Measurements from ENCODE around the gene TCF7L1. TPM values are rescaled to one million over a fixed set of nuclear protein-coding genes. Genes with fewer than 3 reads are reported as not detected.

Gene TCF7L1
- total RNA-seq, 2 donors from 2014 or later = 71.9 to 73.3 TPM

DNA sequence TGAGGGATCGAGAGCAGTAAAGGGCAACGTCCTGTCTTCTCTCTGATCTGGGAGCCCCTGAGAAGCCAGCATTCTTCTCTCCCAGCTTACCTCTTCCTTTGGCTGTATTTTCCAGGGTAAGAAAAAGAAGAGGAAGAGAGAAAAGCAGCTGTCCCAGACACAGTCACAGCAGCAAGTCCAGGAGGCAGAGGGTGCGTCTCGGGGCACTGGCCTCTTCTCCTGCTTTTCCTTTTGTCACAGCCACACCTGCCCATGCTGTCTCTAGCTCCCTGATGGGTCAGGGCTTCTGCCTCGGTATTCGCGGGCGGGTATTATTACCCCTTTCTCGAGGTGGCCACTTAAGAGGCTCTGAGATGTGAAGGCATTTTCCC lies 174.3 kb downstream of the TCF7L1 start:
- Histone ChIP-seq H3K9me3 (ENCODE audit: control insufficient read depth, low read length) (no peaks in the 10 kb centered on the region), H3K4me1 (ENCODE audit: control insufficient read depth, insufficient read depth, low read length) (no peaks in the 10 kb centered on the region), H3K27ac (ENCODE audit: low read depth, low read length) (no peak overlapping the region), H3K9ac (ENCODE audit: extremely low read depth, low read length, poor library complexity, severe bottlenecking) (no peak overlapping the region), H3K4me3 (ENCODE audit: low read length) (no peak overlapping the region), H3K27me3 (ENCODE audit: control insufficient read depth, insufficient read depth, low read length, poor library complexity, severe bottlenecking) (no peaks in the 10 kb centered on the region), H3K36me3 (ENCODE audit: control insufficient read depth, insufficient read depth, low read length) (peaks cover 69% of the 10 kb centered on the region)
- TF ChIP-seq, protein P1, sequence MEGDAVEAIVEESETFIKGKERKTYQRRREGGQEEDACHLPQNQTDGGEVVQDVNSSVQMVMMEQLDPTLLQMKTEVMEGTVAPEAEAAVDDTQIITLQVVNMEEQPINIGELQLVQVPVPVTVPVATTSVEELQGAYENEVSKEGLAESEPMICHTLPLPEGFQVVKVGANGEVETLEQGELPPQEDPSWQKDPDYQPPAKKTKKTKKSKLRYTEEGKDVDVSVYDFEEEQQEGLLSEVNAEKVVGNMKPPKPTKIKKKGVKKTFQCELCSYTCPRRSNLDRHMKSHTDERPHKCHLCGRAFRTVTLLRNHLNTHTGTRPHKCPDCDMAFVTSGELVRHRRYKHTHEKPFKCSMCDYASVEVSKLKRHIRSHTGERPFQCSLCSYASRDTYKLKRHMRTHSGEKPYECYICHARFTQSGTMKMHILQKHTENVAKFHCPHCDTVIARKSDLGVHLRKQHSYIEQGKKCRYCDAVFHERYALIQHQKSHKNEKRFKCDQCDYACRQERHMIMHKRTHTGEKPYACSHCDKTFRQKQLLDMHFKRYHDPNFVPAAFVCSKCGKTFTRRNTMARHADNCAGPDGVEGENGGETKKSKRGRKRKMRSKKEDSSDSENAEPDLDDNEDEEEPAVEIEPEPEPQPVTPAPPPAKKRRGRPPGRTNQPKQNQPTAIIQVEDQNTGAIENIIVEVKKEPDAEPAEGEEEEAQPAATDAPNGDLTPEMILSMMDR (conservative IDR thresholded peaks at IDR 0.05) = no peak
- H3K9me3 Mint-ChIP-seq = no peaks in the 10 kb centered on the region
- H3K27me3 Mint-ChIP-seq (ENCODE audit: insufficient read depth) = no peaks in the 10 kb centered on the region
- no peak for DNase-seq
- 95 to 100% methylated on average over 4 to 9 of the region's 9 CpGs for WGBS, 2 experiments (ENCODE audit: insufficient coverage in 1 of 2, insufficient read length in 1 of 2)
- peaks cover 66% of the 10 kb centered on the region for H3K36me3 Mint-ChIP-seq (ENCODE audit: low read depth)
- H3K27ac Mint-ChIP-seq = no peak overlapping the region
- no peak overlapping the region for H3K4me3 Mint-ChIP-seq
- peaks cover 6% of the 10 kb centered on the region for H3K4me1 Mint-ChIP-seq

DNA sequence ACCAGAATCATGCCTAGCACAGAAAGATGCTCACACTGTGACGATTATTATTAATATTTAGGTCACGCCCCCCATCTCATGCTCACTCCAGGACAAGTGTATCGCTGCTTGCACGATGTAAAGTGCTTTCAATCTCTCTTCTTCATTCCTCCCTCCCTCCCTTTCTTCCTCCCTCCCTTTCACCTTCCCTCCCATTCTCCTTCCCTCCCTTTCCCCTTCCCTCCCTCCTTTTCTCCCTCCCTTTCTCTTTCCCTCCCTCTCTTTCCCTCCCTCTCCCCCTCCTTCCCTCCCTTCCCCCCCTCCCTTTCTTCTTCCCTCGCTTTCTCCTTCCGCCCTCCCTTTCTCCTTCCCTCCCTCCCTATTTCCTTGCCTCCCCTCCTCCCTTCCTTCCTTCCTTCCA lies 175.0 kb downstream of the TCF7L1 start:
- Histone ChIP-seq H3K27ac (ENCODE audit: low read depth, low read length) (no peak overlapping the region), H3K4me3 (ENCODE audit: low read length) (no peak overlapping the region), H3K36me3 (ENCODE audit: control insufficient read depth, insufficient read depth, low read length) (peaks cover 63% of the 10 kb centered on the region), H3K4me1 (ENCODE audit: control insufficient read depth, insufficient read depth, low read length) (no peaks in the 10 kb centered on the region), H3K9ac (ENCODE audit: extremely low read depth, low read length, poor library complexity, severe bottlenecking) (no peak overlapping the region), H3K27me3 (ENCODE audit: control insufficient read depth, insufficient read depth, low read length, poor library complexity, severe bottlenecking) (no peaks in the 10 kb centered on the region), H3K9me3 (ENCODE audit: control insufficient read depth, low read length) (no peaks in the 10 kb centered on the region)
- TF ChIP-seq, protein P1 (conservative IDR thresholded peaks at IDR 0.05) = no peak
- H3K4me3 Mint-ChIP-seq = no peak overlapping the region
- H3K36me3 Mint-ChIP-seq (ENCODE audit: low read depth) = peaks cover 62% of the 10 kb centered on the region
- no peaks in the 10 kb centered on the region for H3K27me3 Mint-ChIP-seq (ENCODE audit: insufficient read depth)
- no peak overlapping the region for H3K27ac Mint-ChIP-seq
- WGBS, 2 experiments (ENCODE audit: insufficient coverage in 1 of 2, insufficient read length in 1 of 2) = 83 to 92% methylated on average over 4 to 6 of the region's 6 CpGs
- DNase-seq = no peak
- no peaks in the 10 kb centered on the region for H3K9me3 Mint-ChIP-seq
- peaks cover 6% of the 10 kb centered on the region for H3K4me1 Mint-ChIP-seq

DNA sequence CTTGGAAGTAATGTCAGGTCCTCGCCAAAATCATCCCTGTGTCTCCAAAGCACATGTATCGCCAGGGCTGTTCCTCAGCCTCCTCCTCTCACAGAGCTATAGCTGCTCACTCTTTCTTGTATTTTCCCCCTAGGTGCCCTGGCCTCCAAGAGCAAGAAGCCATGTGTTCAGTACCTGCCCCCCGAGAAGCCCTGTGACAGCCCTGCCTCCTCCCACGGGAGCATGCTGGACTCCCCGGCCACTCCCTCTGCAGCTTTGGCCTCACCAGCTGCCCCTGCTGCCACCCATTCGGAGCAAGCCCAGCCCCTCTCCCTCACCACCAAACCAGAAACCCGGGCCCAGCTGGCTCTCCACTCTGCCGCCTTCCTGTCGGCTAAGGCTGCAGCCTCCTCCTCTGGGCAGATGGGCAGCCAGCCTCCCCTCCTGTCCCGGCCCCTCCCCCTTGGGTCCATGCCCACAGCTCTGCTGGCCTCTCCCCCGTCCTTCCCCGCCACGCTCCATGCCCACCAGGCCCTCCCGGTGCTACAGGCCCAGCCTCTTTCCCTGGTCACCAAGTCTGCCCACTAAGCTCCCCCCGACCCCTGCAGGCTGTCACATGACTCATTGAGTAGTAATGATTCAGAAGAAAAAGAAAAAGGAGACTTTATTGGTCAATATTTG lies 175.8 kb downstream of the TCF7L1 start:
- Histone ChIP-seq H3K4me1 (ENCODE audit: control insufficient read depth, insufficient read depth, low read length) (no peaks in the 10 kb centered on the region), H3K36me3 (ENCODE audit: control insufficient read depth, insufficient read depth, low read length) (peaks cover 55% of the 10 kb centered on the region), H3K27me3 (ENCODE audit: control insufficient read depth, insufficient read depth, low read length, poor library complexity, severe bottlenecking) (no peaks in the 10 kb centered on the region), H3K4me3 (ENCODE audit: low read length) (no peak overlapping the region), H3K27ac (ENCODE audit: low read depth, low read length) (peak overlapping the region; percentile 38), H3K9ac (ENCODE audit: extremely low read depth, low read length, poor library complexity, severe bottlenecking) (no peak overlapping the region), H3K9me3 (ENCODE audit: control insufficient read depth, low read length) (no peaks in the 10 kb centered on the region)
- peaks cover 6% of the 10 kb centered on the region for H3K4me1 Mint-ChIP-seq
- WGBS, 2 experiments (ENCODE audit: insufficient coverage in 1 of 2, insufficient read length in 1 of 2) = 86 to 88% methylated on average over 5 to 15 of the region's 15 CpGs
- no peaks in the 10 kb centered on the region for H3K9me3 Mint-ChIP-seq
- no peak for DNase-seq
- no peaks in the 10 kb centered on the region for H3K27me3 Mint-ChIP-seq (ENCODE audit: insufficient read depth)
- H3K4me3 Mint-ChIP-seq = no peak overlapping the region
- H3K36me3 Mint-ChIP-seq (ENCODE audit: low read depth) = peaks cover 54% of the 10 kb centered on the region
- peak overlapping the region; percentile 69 for H3K27ac Mint-ChIP-seq
- TF ChIP-seq, protein P1 (conservative IDR thresholded peaks at IDR 0.05) = no peak

Measured in endodermal cell (in vitro differentiated cells).